Panc1 (cell line): ENCODE measurements around the gene OR11A1.

Source experiments
- CTCF ChIP-seq: fragments of 450-650 bp; IDR thresholded peaks from 2 replicates; pipeline ENCODE4 v1.5.1; 2017; ENCODE audit warnings: mild to moderate bottlenecking
- REST ChIP-seq, 2 experiments: IDR thresholded peaks; 2 replicates each; pipeline ENCODE4 v1.6.1; 2011 to 2012; ENCODE audit warnings: low read depth in 2 of 2, control low read depth in 1 of 2, low read length in 1 of 2, mild to moderate bottlenecking in 1 of 2, moderate library complexity in 1 of 2; ENCODE audit not compliant: insufficient read depth in 1 of 2

DNA sequence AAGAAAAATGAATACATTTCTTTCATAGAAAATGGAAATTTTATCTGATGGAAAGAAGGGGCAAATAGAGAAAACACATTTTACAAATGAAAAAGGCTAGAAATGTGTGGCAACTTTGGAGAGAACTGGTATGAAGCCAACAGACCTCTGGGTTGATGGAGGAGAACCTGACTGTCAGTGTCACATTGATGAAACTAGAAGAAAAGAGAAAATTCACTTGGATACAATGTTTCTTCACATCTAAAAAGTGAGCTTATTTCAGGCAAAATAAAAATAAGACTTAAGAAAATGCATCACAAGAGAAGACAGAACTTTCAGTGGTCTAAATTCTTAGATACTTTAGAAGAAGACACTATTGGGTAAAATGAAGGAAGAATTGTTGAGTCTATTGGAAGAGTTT, 61.5 kb downstream of the OR11A1 start, which contains the start of gene OR12D2:
- no peak for TF ChIP-seq CTCF
- no peak for TF ChIP-seq REST (IDR thresholded peaks at IDR 0.05; ENCODE audit: insufficient read depth in 1 of 2, low read depth in 2 of 2, low read length in 1 of 2)
